Neural cell (in vitro differentiated cells): ENCODE measurements around the gene RAB3IP. TPM values are rescaled to one million over a fixed set of nuclear protein-coding genes. Genes with fewer than 3 reads are reported as not detected.

Experiments
- H2AFZ ChIP-seq: fragments of 200-600, 300-800 bp; sonication (generic), shearing (Covaris generic); 2 replicates; pipeline ENCODE4 v1.6.0; 2014; ENCODE audit warnings: low read depth, mild to moderate bottlenecking, antibody characterized with exemption, low read length, moderate library complexity
- H3F3A ChIP-seq: fragments of 200-600 bp; shearing (Covaris generic); 2 replicates; pipeline ENCODE4 v1.6.1; 2016; ENCODE audit warnings: mild to moderate bottlenecking, moderate library complexity, mixed read lengths, antibody characterized with exemption, low read length; ENCODE audit not compliant: insufficient read depth, poor library complexity, severe bottlenecking
- H3K27ac ChIP-seq: fragments of 200-600, 300-800 bp; sonication (generic), shearing (Covaris generic); 2 replicates; pipeline ENCODE4 v1.5.1; 2014; ENCODE audit warnings: mild to moderate bottlenecking, low read length, moderate library complexity
- H3K27me3 ChIP-seq: fragments of 300-800, 200-600 bp; sonication (generic), shearing (Covaris generic); 2 replicates; pipeline ENCODE4 v1.6.0; 2014; ENCODE audit warnings: mild to moderate bottlenecking, low read depth, low read length, moderate library complexity; ENCODE audit not compliant: insufficient read depth
- H3K36me3 ChIP-seq: fragments of 300-800, 200-600 bp; sonication (generic), shearing (Covaris generic); 2 replicates; pipeline ENCODE4 v1.5.1; 2014; ENCODE audit warnings: mild to moderate bottlenecking, antibody characterized with exemption, low read length, moderate library complexity; ENCODE audit not compliant: insufficient read depth
- H3K4me2 ChIP-seq: fragments of 300-800, 200-600 bp; sonication (generic), shearing (Covaris generic); 2 replicates; pipeline ENCODE4 v1.6.0; 2014; ENCODE audit warnings: mild to moderate bottlenecking, low read length
- H3K4me3 ChIP-seq: fragments of 300-800, 200-600 bp; sonication (generic), shearing (Covaris generic); 2 replicates; pipeline ENCODE4 v1.5.1; 2014; ENCODE audit warnings: mild to moderate bottlenecking, low read length, moderate library complexity
- H3K79me2 ChIP-seq: fragments of 200-600 bp; shearing (Covaris generic); replicated peaks from 2 replicates; pipeline ENCODE4 v1.6.0; 2014; ENCODE audit warnings: mild to moderate bottlenecking, low read length, moderate library complexity; ENCODE audit not compliant: insufficient read depth
- H3K9ac ChIP-seq: fragments of 300-800, 200-600 bp; sonication (generic), shearing (Covaris generic); 2 replicates; pipeline ENCODE4 v1.6.1; 2016; ENCODE audit warnings: mild to moderate bottlenecking, low read length, mixed read lengths
- H3K9me2 ChIP-seq: fragments of 200-600 bp; shearing (Covaris generic); 2 replicates; pipeline ENCODE4 v1.6.1; 2016; ENCODE audit warnings: mild to moderate bottlenecking, low read length, mixed read lengths; ENCODE audit not compliant: insufficient read depth
- H3K9me3 ChIP-seq: fragments of 200-600, 300-800 bp; sonication (generic), shearing (Covaris generic); 2 replicates; pipeline ENCODE4 v1.6.1; 2016; ENCODE audit warnings: mild to moderate bottlenecking, mixed run types, low read length, moderate library complexity, mixed read lengths
- H4K20me1 ChIP-seq: fragments of 200-600 bp; shearing (Covaris generic); 2 replicates; pipeline ENCODE4 v1.6.1; 2016; ENCODE audit warnings: mild to moderate bottlenecking, mixed run types; ENCODE audit not compliant: insufficient read depth
- CTCF ChIP-seq: fragments of 450-650 bp; IDR thresholded peaks from 2 replicates; pipeline ENCODE4 v1.5.1; 2014; ENCODE audit warnings: antibody characterized with exemption, mild to moderate bottlenecking, moderate library complexity; ENCODE audit not compliant: poor library complexity, severe bottlenecking
- EP300 ChIP-seq: fragments of 450-650 bp; conservative IDR thresholded peaks from 2 replicates; pipeline ENCODE4 v1.6.1; 2014; ENCODE audit warnings: antibody characterized with exemption, mild to moderate bottlenecking, moderate library complexity; ENCODE audit not compliant: poor library complexity, severe bottlenecking
- EZH2 ChIP-seq: fragments of 200-600, 300-800 bp; shearing (Covaris generic), sonication (generic); IDR thresholded peaks from 2 replicates; pipeline ENCODE4 v1.6.1; 2014; ENCODE audit warnings: antibody characterized with exemption, low read length, borderline replicate concordance, mild to moderate bottlenecking; ENCODE audit not compliant: insufficient read depth, poor library complexity, severe bottlenecking
- MXI1 ChIP-seq: fragments of 450-650 bp; conservative IDR thresholded peaks from 2 replicates; pipeline ENCODE4 v1.6.1; 2014; ENCODE audit warnings: antibody characterized with exemption, mild to moderate bottlenecking; ENCODE audit not compliant: poor library complexity, severe bottlenecking
- POLR2AphosphoS5 ChIP-seq: IDR thresholded peaks from 2 replicates; pipeline ENCODE4 v1.6.1; 2012
- RAD21 ChIP-seq: fragments of 450-650 bp; conservative IDR thresholded peaks from 2 replicates; pipeline ENCODE4 v1.6.1; 2014; ENCODE audit warnings: antibody characterized with exemption, mild to moderate bottlenecking, moderate library complexity
- SMC3 ChIP-seq: fragments of 450-650 bp; conservative IDR thresholded peaks from 2 replicates; pipeline ENCODE4 v1.6.1; 2014; ENCODE audit warnings: antibody characterized with exemption, mild to moderate bottlenecking, moderate library complexity; ENCODE audit not compliant: poor library complexity
- TAF1 ChIP-seq: IDR thresholded peaks from 2 replicates; pipeline ENCODE4 v1.6.1; 2012; ENCODE audit warnings: low read depth
- polyA plus RNA-seq: library from polyadenylated mRNA; depleted of rRNA; stranded (reverse); fragments of >200 nt; gene quantifications from 2 replicates; pipeline ENCODE4 v1.2.3, GENCODE V29; 2014
- TF ChIP-seq, protein P1 (sequence below): IDR thresholded peaks from 2 replicates; pipeline ENCODE4 v1.6.1; 2012; ENCODE audit warnings: borderline replicate concordance

RAB3IP gene
- polyA plus RNA-seq, 1 donor from 2014 or later, result 24.6 TPM

- no peaks in the 10 kb centered on the region for H3K79me2 ChIP-seq
- H3F3A ChIP-seq, result no peaks in the 10 kb centered on the region
- TF ChIP-seq RAD21 (no peak), CTCF (no peak), EP300 (no peak), SMC3 (no peak), EZH2 (no peak), TAF1 (no peak), MXI1 (no peak), POLR2AphosphoS5 (no peak)
- TF ChIP-seq, protein P1, sequence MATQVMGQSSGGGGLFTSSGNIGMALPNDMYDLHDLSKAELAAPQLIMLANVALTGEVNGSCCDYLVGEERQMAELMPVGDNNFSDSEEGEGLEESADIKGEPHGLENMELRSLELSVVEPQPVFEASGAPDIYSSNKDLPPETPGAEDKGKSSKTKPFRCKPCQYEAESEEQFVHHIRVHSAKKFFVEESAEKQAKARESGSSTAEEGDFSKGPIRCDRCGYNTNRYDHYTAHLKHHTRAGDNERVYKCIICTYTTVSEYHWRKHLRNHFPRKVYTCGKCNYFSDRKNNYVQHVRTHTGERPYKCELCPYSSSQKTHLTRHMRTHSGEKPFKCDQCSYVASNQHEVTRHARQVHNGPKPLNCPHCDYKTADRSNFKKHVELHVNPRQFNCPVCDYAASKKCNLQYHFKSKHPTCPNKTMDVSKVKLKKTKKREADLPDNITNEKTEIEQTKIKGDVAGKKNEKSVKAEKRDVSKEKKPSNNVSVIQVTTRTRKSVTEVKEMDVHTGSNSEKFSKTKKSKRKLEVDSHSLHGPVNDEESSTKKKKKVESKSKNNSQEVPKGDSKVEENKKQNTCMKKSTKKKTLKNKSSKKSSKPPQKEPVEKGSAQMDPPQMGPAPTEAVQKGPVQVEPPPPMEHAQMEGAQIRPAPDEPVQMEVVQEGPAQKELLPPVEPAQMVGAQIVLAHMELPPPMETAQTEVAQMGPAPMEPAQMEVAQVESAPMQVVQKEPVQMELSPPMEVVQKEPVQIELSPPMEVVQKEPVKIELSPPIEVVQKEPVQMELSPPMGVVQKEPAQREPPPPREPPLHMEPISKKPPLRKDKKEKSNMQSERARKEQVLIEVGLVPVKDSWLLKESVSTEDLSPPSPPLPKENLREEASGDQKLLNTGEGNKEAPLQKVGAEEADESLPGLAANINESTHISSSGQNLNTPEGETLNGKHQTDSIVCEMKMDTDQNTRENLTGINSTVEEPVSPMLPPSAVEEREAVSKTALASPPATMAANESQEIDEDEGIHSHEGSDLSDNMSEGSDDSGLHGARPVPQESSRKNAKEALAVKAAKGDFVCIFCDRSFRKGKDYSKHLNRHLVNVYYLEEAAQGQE, result no peak
- H3K9ac ChIP-seq, result no peak within 1 kb of the TSS
- no peaks in the 10 kb centered on the region for H4K20me1 ChIP-seq
- H3K27me3 ChIP-seq, result no peaks in the 10 kb centered on the region
- no peaks in the 10 kb centered on the region for H3K9me2 ChIP-seq
- no peak within 1 kb of the TSS for H3K4me3 ChIP-seq
- no peak within 1 kb of the TSS for H3K27ac ChIP-seq
- no peaks in the 10 kb centered on the region for H3K36me3 ChIP-seq
- no peaks in the 10 kb centered on the region for H3K9me3 ChIP-seq
- no peak within 1 kb of the TSS for H3K4me2 ChIP-seq
- H2AFZ ChIP-seq, result no peak within 1 kb of the TSS
Measured at GRCh38 chr12:69824966-69825560, 86.4 kb downstream of the RAB3IP start, which contains the start of gene MYRFL. MYRFL (plus strand) TSS chr12:69825227; CDS start chr12:69825518, 291 bp downstream.

GRCh38 chr12:69828897-69829296 lies 90.2 kb downstream of the RAB3IP start:
- no peaks in the 10 kb centered on the region for H4K20me1 ChIP-seq
- no peak overlapping the region for H3K9ac ChIP-seq
- H3K4me2 ChIP-seq, result no peak overlapping the region
- H3K27me3 ChIP-seq, result no peaks in the 10 kb centered on the region
- no peak overlapping the region for H2AFZ ChIP-seq
- H3K36me3 ChIP-seq, result no peaks in the 10 kb centered on the region
- no peaks in the 10 kb centered on the region for H3K9me3 ChIP-seq
- no peaks in the 10 kb centered on the region for H3K79me2 ChIP-seq
- H3F3A ChIP-seq, result no peaks in the 10 kb centered on the region
- no peaks in the 10 kb centered on the region for H3K9me2 ChIP-seq
- H3K27ac ChIP-seq, result no peak overlapping the region
- no peak overlapping the region for H3K4me3 ChIP-seq
- TF ChIP-seq RAD21 (no peak), TAF1 (no peak), POLR2AphosphoS5 (no peak), EZH2 (no peak), SMC3 (no peak), MXI1 (no peak), CTCF (no peak), EP300 (no peak)
- TF ChIP-seq, protein P1, result no peak
